Right kidney (tissue), 9 donors: Measurements from ENCODE around the gene RNASE8.
"Not testable (repeated sequence)": the region's sequence is repeated elsewhere in the genome, so short reads cannot be mapped to it uniquely, and the experiment has no call there.

Source experiments
- DNase-seq: peaks from one replicate; pipeline ENCODE4 v3.0.0-alpha.2; 2016
- long read RNA-seq, 8 donors: transcript quantifications; one replicate each; lab custom pipeline, GENCODE V29; 2026

RNASE8 gene
- long read RNA-seq, donor 1: 0 reads
- long read RNA-seq, donor 2: 0 reads
- long read RNA-seq, donor 3: 0 reads
- long read RNA-seq, donor 4: 0 reads
- long read RNA-seq, donor 5: 0 reads
- long read RNA-seq, donor 6: 0 reads
- long read RNA-seq, donor 7: 0 reads
- long read RNA-seq, donor 8: 0 reads

- no peak for DNase-seq
Measured at GRCh38 chr14:21057803-21058675, at the start of gene RNASE8. TSS of gene RNASE8 (plus strand) at chr14:21057822. CDS start at chr14:21057893, 71 bp downstream.

GRCh38 chr14:21009721-21010120 lies 47.9 kb upstream of the RNASE8 start:
- DNase-seq: not testable (repeated sequence)

GRCh38 chr14:21011136-21011535 lies 46.5 kb upstream of the RNASE8 start:
- no peak for DNase-seq

- peak; percentile 60 for DNase-seq
Measured at GRCh38 chr14:21014761-21015190, 42.8 kb upstream of the RNASE8 start.

- DNase-seq: no peak
Measured at GRCh38 chr14:21015312-21015711, 42.3 kb upstream of the RNASE8 start.

GRCh38 chr14:21016413-21017190 lies 41.0 kb upstream of the RNASE8 start:
- DNase-seq: no peak

GRCh38 chr14:21017528-21018245 lies 39.9 kb upstream of the RNASE8 start:
- DNase-seq: no peak

- no peak for DNase-seq
Measured at GRCh38 chr14:21018286-21018685, 39.3 kb upstream of the RNASE8 start.

GRCh38 chr14:21018781-21019180 lies 38.8 kb upstream of the RNASE8 start:
- no peak for DNase-seq

- no peak for DNase-seq
Measured at GRCh38 chr14:21019366-21019765, 38.3 kb upstream of the RNASE8 start.

- DNase-seq: no peak
Measured at GRCh38 chr14:21020977-21021545, 36.6 kb upstream of the RNASE8 start.

- no peak for DNase-seq
Measured at GRCh38 chr14:21022686-21023085, 34.9 kb upstream of the RNASE8 start.

GRCh38 chr14:21023174-21023573 lies 34.4 kb upstream of the RNASE8 start:
- no peak for DNase-seq

GRCh38 chr14:21023817-21024584 lies 33.6 kb upstream of the RNASE8 start:
- DNase-seq: no peak

GRCh38 chr14:21024585-21025370 lies 32.8 kb upstream of the RNASE8 start, which contains the start of gene NDRG2:
TSS of gene NDRG2 (minus strand) at chr14:21025061. CDS start at chr14:21023315, 1,746 bp downstream.
- DNase-seq: peak; percentile 87

GRCh38 chr14:21025371-21026273 lies 32.0 kb upstream of the RNASE8 start:
- DNase-seq: peak; percentile 89

GRCh38 chr14:21026274-21026987 lies 31.2 kb upstream of the RNASE8 start:
- DNase-seq: no peak

- no peak for DNase-seq
Measured at GRCh38 chr14:21026988-21027315, 30.7 kb upstream of the RNASE8 start.

GRCh38 chr14:21029917-21030316 lies 27.7 kb upstream of the RNASE8 start, which contains the start of gene TPPP2:
TSS of gene TPPP2 (plus strand) at chr14:21030217. CDS start at chr14:21030582, 365 bp downstream.
- DNase-seq: no peak
